Ectodermal cell (in vitro differentiated cells): ENCODE measurements around the gene RPP40. TPM values are rescaled to one million over a fixed set of nuclear protein-coding genes. Genes with fewer than 3 reads are reported as not detected.

ENCODE experiments used
- H3K27ac ChIP-seq: 2 replicates; pipeline ENCODE4 v1.7.0; 2013; ENCODE audit warnings: mild to moderate bottlenecking, low read depth, low read length; ENCODE audit not compliant: insufficient read depth, poor library complexity, severe bottlenecking
- H3K27me3 ChIP-seq: 2 replicates; pipeline ENCODE4 v1.7.0; 2013; ENCODE audit warnings: mild to moderate bottlenecking, low read length; ENCODE audit not compliant: insufficient read depth, control insufficient read depth, poor library complexity, severe bottlenecking
- H3K36me3 ChIP-seq: one replicate; pipeline ENCODE4 v1.7.0; 2013; ENCODE audit warnings: low read length; ENCODE audit not compliant: control insufficient read depth, insufficient read depth
- H3K4me1 ChIP-seq: one replicate; pipeline ENCODE4 v1.7.0; 2013; ENCODE audit warnings: low read length; ENCODE audit not compliant: control insufficient read depth, insufficient read depth
- H3K4me3 ChIP-seq: 2 replicates; pipeline ENCODE4 v1.7.0; 2013; ENCODE audit warnings: low read depth, low read length, control low read depth; ENCODE audit not compliant: insufficient read depth
- H3K9me3 ChIP-seq: 2 replicates; pipeline ENCODE4 v1.7.0; 2013; ENCODE audit warnings: mild to moderate bottlenecking, low read length, moderate library complexity; ENCODE audit not compliant: control insufficient read depth
- WGBS, 2 experiments: methylation state at CpG; one replicate each; pipeline ENCODE4 v1.1.7; 2013; ENCODE audit warnings: missing lambda C conversion rate in 2 of 2; 5-methylcytosine and 5-hydroxymethylcytosine counted together
- polyA plus RNA-seq, 4 experiments: library from polyadenylated mRNA; stranded (reverse); fragments of 50-300 nt; gene quantifications; one replicate each; pipeline ENCODE4 v1.2.3, GENCODE V29; 2013

Gene RPP40, protein sequence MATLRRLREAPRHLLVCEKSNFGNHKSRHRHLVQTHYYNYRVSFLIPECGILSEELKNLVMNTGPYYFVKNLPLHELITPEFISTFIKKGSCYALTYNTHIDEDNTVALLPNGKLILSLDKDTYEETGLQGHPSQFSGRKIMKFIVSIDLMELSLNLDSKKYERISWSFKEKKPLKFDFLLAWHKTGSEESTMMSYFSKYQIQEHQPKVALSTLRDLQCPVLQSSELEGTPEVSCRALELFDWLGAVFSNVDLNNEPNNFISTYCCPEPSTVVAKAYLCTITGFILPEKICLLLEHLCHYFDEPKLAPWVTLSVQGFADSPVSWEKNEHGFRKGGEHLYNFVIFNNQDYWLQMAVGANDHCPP
- polyA plus RNA-seq (2013, experiment 1 of 4): 26.3 TPM
- 27.0 TPM for polyA plus RNA-seq (2013, experiment 2 of 4)
- polyA plus RNA-seq (2013, experiment 3 of 4): 24.3 TPM
- 23.9 TPM for polyA plus RNA-seq (2013, experiment 4 of 4)

DNA sequence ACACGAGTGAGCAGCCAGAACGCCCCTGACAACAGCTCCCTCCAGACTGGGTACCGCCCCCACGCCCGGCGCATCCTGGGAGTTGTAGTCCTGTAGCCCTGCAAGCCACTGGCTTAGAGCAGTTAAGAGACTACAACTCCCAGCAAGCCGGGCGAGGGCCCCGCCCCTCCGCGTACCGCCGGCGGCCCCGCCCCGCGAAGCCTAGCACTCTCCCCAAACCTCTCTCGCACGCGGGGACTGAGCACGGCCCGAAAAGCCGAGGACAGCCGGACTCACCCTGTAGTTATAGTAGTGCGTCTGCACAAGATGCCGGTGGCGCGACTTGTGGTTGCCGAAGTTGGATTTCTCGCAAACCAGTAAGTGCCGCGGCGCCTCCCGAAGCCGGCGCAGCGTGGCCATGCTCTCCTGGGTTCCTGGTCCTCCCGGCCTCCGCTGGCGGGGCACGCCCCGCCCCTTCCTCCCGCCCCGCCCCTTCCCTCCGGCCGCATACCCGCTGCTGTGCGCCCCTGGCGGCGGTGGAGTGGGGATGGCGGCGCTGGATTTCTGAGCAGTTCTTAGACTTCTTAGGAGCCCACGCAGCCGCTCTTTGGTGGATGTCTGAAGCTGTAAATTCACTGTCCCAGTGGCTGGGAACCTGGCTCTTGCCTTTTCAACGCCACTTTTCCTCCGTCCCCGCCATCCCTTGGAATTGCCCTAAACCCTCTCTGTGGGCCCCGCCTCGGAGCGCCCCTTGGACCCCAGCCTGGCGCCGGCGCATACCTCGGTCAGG lies at the start of gene RPP40:
RPP40 (minus strand) TSS at position 434 of the 769 bp plus-strand sequence; CDS start at position 399, 35 bp downstream.
- 0% methylated on average over 64 of the region's 64 CpGs for WGBS, 2 experiments
- Histone ChIP-seq H3K27ac (peak within 1 kb of the TSS; percentile 45), H3K9me3 (no peaks in the 10 kb centered on the region), H3K4me1 (no peaks in the 10 kb centered on the region), H3K36me3 (peaks cover 4% of the 10 kb centered on the region), H3K4me3 (peak within 1 kb of the TSS; percentile 70), H3K27me3 (no peaks in the 10 kb centered on the region)

DNA sequence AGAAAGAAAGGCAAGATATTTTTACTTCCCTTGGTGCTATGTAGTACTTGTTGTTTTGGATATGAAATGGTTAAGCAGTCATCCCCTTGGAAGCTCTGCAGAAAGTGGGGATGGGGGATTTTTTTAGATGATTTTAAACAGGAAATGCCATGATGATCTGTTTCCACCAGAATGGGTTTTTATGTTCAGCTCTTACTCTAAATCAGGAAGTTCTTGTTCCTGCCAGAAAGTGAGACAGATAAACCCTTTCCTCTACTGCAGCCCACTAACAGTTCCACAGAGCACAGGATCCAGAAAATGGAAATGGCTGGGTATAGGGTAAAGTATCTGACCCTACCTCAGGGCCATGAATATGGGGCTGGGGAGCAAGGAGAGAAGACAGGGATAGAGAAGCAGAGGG lies 49.2 kb upstream of the RPP40 start:
- Histone ChIP-seq H3K36me3 (no peaks in the 10 kb centered on the region), H3K27me3 (no peaks in the 10 kb centered on the region), H3K4me3 (no peak overlapping the region), H3K27ac (no peak overlapping the region), H3K4me1 (no peaks in the 10 kb centered on the region), H3K9me3 (no peaks in the 10 kb centered on the region)

DNA sequence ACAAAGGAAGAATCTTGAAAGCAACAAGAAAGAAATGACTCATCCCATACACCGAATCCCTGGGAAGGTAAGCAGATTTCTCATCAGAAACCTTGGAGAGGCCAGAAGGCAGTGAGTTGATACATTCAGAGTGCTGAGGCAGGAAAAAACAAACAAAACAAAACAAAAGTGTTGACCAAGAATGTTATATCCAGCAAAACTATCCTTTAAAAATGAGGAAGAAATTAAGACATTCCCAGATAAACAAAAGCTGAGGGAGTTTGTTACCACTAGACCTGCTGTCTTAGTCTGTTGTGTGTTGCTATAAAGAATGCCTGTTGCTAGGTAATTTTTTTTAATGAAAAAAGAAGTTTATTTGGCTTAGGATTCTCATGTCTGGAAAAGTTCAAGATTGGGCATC lies 47.6 kb upstream of the RPP40 start:
- no peaks in the 10 kb centered on the region for H3K36me3 ChIP-seq
- no peaks in the 10 kb centered on the region for H3K4me1 ChIP-seq
- H3K4me3 ChIP-seq: no peak overlapping the region
- H3K9me3 ChIP-seq: no peaks in the 10 kb centered on the region
- 89 to 100% methylated on average over 1 of the region's 1 CpG for WGBS, 2 experiments
- H3K27me3 ChIP-seq: no peaks in the 10 kb centered on the region
- no peak overlapping the region for H3K27ac ChIP-seq

DNA sequence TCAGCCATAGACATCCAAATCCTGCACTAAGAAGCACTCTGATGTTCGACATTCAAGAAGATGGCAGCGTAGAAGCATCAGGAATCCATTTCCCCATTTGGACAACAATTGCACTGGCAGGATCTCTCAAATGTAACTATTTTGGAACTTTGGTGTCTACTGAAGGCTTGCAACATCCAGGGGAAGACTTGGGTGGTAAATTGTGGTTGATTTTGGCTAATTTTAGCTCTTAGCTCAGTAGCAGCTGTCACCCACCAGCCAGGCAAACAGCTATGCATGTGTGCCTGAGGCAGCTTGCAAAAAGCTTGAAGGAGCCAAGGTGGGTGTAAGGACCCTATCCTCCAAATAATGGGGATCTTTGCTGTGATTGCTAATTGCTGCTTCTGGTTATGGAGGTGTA lies 46.2 kb upstream of the RPP40 start:
- no peak overlapping the region for H3K4me3 ChIP-seq
- no peaks in the 10 kb centered on the region for H3K27me3 ChIP-seq
- H3K4me1 ChIP-seq: no peaks in the 10 kb centered on the region
- 93 to 98% methylated on average over 2 of the region's 2 CpGs for WGBS, 2 experiments
- no peaks in the 10 kb centered on the region for H3K36me3 ChIP-seq
- no peaks in the 10 kb centered on the region for H3K9me3 ChIP-seq
- H3K27ac ChIP-seq: no peak overlapping the region

DNA sequence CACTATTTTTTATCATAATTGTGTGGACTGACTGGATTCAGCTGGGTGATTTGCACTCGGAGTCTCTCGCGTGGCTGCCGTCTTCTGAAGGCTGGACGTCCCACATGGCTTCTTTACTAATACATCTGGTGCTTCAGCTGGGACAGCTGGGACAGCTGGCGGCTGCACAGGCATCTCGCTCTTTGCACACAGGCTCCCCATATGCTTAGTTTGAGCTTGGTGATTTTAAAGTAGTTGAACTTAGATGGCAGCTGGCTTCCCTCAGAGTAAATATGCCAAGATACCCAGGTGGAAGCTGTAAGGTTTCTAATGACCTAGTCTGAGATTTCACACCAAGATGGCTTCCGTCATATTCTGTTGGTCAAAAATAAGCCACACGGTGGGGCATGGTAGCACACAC lies 42.6 kb upstream of the RPP40 start:
- H3K27ac ChIP-seq: no peak overlapping the region

DNA sequence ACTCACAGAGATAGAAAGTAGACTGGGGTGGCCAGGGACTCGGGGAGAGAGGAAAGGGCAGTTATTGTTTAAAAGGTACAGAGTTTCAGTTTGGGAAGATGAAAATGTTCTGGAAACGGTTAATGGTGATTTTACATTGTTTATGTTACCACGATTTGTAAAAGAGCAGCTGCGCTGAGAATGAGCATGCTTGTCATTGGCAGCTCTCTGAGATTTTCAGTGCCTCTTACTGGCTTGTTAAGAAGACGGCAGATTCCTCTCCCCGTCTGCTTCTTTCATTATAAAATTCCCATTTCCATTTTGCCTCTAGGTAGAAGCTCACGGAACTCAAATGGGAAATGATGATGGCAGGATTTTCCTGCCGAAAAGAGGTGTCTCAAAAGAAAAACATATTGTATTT lies 41.6 kb upstream of the RPP40 start:
- Histone ChIP-seq H3K27me3 (no peaks in the 10 kb centered on the region), H3K27ac (no peak overlapping the region), H3K4me3 (no peak overlapping the region), H3K36me3 (no peaks in the 10 kb centered on the region), H3K9me3 (no peaks in the 10 kb centered on the region), H3K4me1 (no peaks in the 10 kb centered on the region)
- WGBS, 2 experiments: 90 to 94% methylated on average over 8 of the region's 8 CpGs

More for the DNA sequence above, 42.6 kb upstream of the RPP40 start:
- H3K27me3 ChIP-seq: no peaks in the 10 kb centered on the region
- no peaks in the 10 kb centered on the region for H3K9me3 ChIP-seq
- no peak overlapping the region for H3K4me3 ChIP-seq
- no peaks in the 10 kb centered on the region for H3K4me1 ChIP-seq
- 97 to 98% methylated on average over 9 of the region's 9 CpGs for WGBS, 2 experiments
- H3K36me3 ChIP-seq: no peaks in the 10 kb centered on the region

DNA sequence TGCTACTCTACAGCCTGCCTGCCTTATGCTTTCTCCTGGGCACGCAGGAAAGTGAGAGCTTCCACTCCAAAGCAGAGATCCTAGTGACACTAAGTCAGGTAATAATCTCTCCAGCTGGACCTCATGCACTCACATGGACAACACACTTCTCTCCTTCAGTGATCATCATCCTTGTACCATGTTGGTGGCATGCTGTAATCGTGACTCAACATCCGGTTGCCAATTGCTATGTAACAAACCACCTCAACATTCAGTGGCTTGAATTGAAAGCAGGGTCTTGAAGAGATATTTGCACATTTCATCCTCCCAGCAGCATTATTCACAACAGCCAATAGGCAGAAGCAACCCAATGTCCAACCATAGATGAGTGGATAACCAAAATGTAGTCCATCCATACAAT lies 41.0 kb upstream of the RPP40 start:
- Histone ChIP-seq H3K9me3 (no peaks in the 10 kb centered on the region), H3K4me3 (no peak overlapping the region), H3K36me3 (no peaks in the 10 kb centered on the region), H3K27ac (no peak overlapping the region), H3K27me3 (no peaks in the 10 kb centered on the region), H3K4me1 (no peaks in the 10 kb centered on the region)
- WGBS, 2 experiments: 91 to 96% methylated on average over 3 of the region's 3 CpGs

DNA sequence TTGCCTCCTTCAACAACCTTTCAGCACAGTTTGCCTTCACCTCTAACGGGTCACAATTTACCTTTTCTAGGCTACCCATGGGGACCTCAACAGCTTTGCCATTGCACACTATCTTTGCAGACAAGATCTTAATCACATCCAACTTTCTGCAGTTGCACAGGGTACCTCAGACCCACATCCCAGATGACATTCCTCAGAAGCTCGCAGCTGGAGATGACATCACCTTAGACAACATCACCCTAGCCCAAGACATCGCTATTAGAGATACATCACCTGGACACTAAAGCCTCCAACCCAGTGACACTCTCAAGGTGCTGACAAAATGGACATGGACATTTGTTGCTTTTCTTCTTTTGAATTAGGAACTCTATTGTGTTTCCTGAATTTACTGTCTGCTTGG lies 38.6 kb upstream of the RPP40 start:
- Histone ChIP-seq H3K36me3 (no peaks in the 10 kb centered on the region), H3K4me3 (no peak overlapping the region), H3K4me1 (no peaks in the 10 kb centered on the region), H3K9me3 (no peaks in the 10 kb centered on the region), H3K27me3 (no peaks in the 10 kb centered on the region), H3K27ac (no peak overlapping the region)
- WGBS, 2 experiments: 91 to 95% methylated on average over 3 of the region's 3 CpGs

DNA sequence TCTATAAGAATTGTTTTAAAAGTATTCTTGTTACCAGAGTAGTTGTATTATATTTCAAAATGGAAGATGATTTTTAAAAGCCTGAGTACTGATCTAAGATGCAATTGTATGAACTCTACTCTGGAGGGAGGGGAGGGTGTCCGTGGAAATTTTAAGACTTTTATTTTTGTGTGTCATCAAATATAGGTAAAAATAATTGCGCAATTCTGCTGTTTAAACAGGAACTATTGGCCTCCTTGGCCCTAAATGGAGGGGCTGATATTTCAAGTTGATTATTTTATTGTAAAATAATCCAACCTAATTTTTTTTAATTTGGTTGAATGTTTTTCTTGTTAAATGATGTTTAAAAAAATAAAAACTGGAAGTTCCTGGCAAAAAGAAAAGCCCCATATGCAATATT lies 38.1 kb upstream of the RPP40 start:
- no peaks in the 10 kb centered on the region for H3K9me3 ChIP-seq
- no peak overlapping the region for H3K27ac ChIP-seq
- H3K4me3 ChIP-seq: no peak overlapping the region
- no peaks in the 10 kb centered on the region for H3K27me3 ChIP-seq
- WGBS, 2 experiments: 95 to 98% methylated on average over 2 of the region's 2 CpGs
- no peaks in the 10 kb centered on the region for H3K4me1 ChIP-seq
- no peaks in the 10 kb centered on the region for H3K36me3 ChIP-seq

DNA sequence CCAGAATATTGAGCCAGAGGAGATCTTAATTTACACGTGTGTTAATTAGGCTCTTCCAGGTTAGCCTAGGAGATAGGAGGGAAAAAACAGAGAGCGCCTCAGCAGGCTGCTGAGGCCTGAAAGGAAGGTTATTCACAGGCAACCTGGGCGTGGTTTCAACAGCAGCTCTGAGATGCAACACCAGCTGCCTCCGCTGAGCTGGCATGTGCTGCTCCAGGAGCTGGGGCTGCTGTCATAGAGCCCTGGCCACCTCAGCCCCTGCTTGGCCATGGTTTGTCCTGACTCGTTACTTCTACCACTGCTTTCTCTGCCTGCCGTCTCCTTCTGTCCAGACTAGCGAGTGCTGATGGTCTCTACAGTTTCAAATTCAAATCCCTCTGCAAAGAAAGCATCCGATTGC lies 32.4 kb upstream of the RPP40 start:
- Histone ChIP-seq H3K4me3 (no peak overlapping the region), H3K4me1 (peaks cover 15% of the 10 kb centered on the region), H3K36me3 (no peaks in the 10 kb centered on the region), H3K27ac (no peak overlapping the region), H3K27me3 (no peaks in the 10 kb centered on the region), H3K9me3 (no peaks in the 10 kb centered on the region)
- 27 to 30% methylated on average over 8 of the region's 8 CpGs for WGBS, 2 experiments
